Vagina (tissue), 2 donors: ENCODE measurements around the gene MEP1B. TPM values are rescaled to one million over a fixed set of nuclear protein-coding genes. Genes with fewer than 3 reads are reported as not detected.

ENCODE experiments used
- DNase-seq, 2 donors: peaks; one replicate each; pipeline ENCODE4 v3.0.0-alpha.2; 2017; ENCODE audit errors: extremely low spot score in 2 of 2
- H3K27ac ChIP-seq: fragments of 200-600 bp; sonication (generic); one replicate; pipeline ENCODE4 v1.5.1; 2019
- H3K27me3 ChIP-seq: fragments of 200-600 bp; sonication (generic); one replicate; pipeline ENCODE4 v1.5.1; 2019
- H3K36me3 ChIP-seq, 2 donors: fragments of 200-600 bp; sonication (generic); one replicate each; pipeline ENCODE4 v1.5.1; 2017 to 2019
- H3K4me1 ChIP-seq: fragments of 200-600 bp; sonication (generic); one replicate; pipeline ENCODE4 v1.5.1; 2019
- H3K4me3 ChIP-seq, 2 donors: fragments of 200-600 bp; sonication (generic); 1 replicate in 1 of 2; 2 replicates in 1 of 2; pipeline ENCODE4 v1.5.1; 2016 to 2019
- H3K9me3 ChIP-seq: fragments of 200-600 bp; sonication (generic); one replicate; pipeline ENCODE4 v1.5.1; 2019
- CTCF ChIP-seq, 3 experiments: fragments of 450-650 bp in 2 of 3; fragments of 200-600 bp in 1 of 3; sonication (generic) in 1 of 3; IDR thresholded peaks; one replicate each; pipeline ENCODE4 v1.5.1; 2017 to 2019; ENCODE audit warnings: antibody characterized with exemption in 3 of 3, mild to moderate bottlenecking in 2 of 3, moderate library complexity in 2 of 3
- POLR2A ChIP-seq, 2 donors: fragments of 450-650 bp; IDR thresholded peaks; one replicate each; pipeline ENCODE4 v1.6.1; 2017; ENCODE audit warnings: antibody characterized with exemption in 2 of 2, mild to moderate bottlenecking in 2 of 2, moderate library complexity in 2 of 2
- POLR2AphosphoS5 ChIP-seq, 2 donors: sonication (generic); formaldehyde crosslinking; IDR thresholded peaks; one replicate each; pipeline ENCODE4 v1.9.0; 2017; ENCODE audit warnings: antibody characterized with exemption in 2 of 2, mild to moderate bottlenecking in 2 of 2, low read depth in 1 of 2; ENCODE audit not compliant: insufficient read depth in 1 of 2
- intact Hi-C: fragments of 100-400 bp; cut with DNase I; formaldehyde crosslinking; loops from one replicate; pipeline ENCODE4 v1.15.1; 2023
- total RNA-seq: library from RNA; depleted of rRNA; stranded (reverse); fragments of >200 nt; gene quantifications from one replicate; pipeline ENCODE4 v1.2.3, GENCODE V29; 2016

MEP1B gene
- total RNA-seq, 1 donor from 2014 or later, result not detected

- no peak overlapping the region for H3K27ac ChIP-seq
- no peaks in the 10 kb centered on the region for H3K36me3 ChIP-seq
- no peak overlapping the region for H3K4me3 ChIP-seq
- no peaks in the 10 kb centered on the region for H3K4me1 ChIP-seq
- no peaks in the 10 kb centered on the region for H3K9me3 ChIP-seq
- no peak for DNase-seq
- intact Hi-C loops, result loop anchor here (10.0 kb wide), 1 partner anchor 668 kb away; no protein-coding TSS in a partner anchor
- H3K27me3 ChIP-seq, result no peaks in the 10 kb centered on the region
- no peak for TF ChIP-seq POLR2A (IDR thresholded peaks at IDR 0.05)
- no peak for TF ChIP-seq CTCF (IDR thresholded peaks at IDR 0.05)
- no peak for TF ChIP-seq POLR2AphosphoS5 (IDR thresholded peaks at IDR 0.05; ENCODE audit: insufficient read depth in 1 of 2, low read depth in 1 of 2)
Observed at GRCh38 chr18:32257084-32257785, 67.4 kb downstream of the MEP1B start.

DNA sequence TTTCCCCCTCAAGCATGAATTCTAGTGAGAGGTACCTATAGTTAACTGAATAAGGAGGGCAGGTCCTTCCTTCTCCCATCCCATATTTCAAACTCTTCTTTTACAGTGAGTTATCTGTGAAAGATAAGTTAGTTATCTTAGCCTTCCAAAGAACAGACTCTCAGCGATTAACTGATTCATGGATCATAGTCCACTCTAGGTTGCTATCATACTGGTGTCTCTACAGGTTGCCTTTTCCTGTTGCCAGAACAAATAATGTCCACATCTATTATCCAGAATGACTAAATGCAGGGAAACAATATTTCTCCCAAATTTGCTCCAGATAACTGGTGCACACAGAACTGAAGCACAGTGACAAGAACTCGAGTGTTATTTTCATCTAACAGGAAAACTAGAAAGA is 68.3 kb downstream of the MEP1B start:
- Histone ChIP-seq H3K27ac (no peak overlapping the region), H3K4me3 (no peak overlapping the region), H3K27me3 (no peaks in the 10 kb centered on the region), H3K4me1 (no peaks in the 10 kb centered on the region), H3K9me3 (no peaks in the 10 kb centered on the region), H3K36me3 (no peaks in the 10 kb centered on the region)
- no peak for DNase-seq
- intact Hi-C loops, result loop anchor here (10.0 kb wide), 1 partner anchor 667 kb away; no protein-coding TSS in a partner anchor
- TF ChIP-seq POLR2A (IDR thresholded peaks at IDR 0.05), result no peak
- no peak for TF ChIP-seq CTCF (IDR thresholded peaks at IDR 0.05)
- no peak for TF ChIP-seq POLR2AphosphoS5 (IDR thresholded peaks at IDR 0.05; ENCODE audit: insufficient read depth in 1 of 2, low read depth in 1 of 2)

- intact Hi-C loops, result loop anchor here (10.0 kb wide), 1 partner anchor 666 kb away; no protein-coding TSS in a partner anchor
- no peaks in the 10 kb centered on the region for H3K9me3 ChIP-seq
- H3K4me1 ChIP-seq, result no peaks in the 10 kb centered on the region
- DNase-seq, result no peak
- H3K27me3 ChIP-seq, result no peaks in the 10 kb centered on the region
- TF ChIP-seq POLR2AphosphoS5 (IDR thresholded peaks at IDR 0.05; ENCODE audit: insufficient read depth in 1 of 2, low read depth in 1 of 2) (no peak), CTCF (IDR thresholded peaks at IDR 0.05) (no peak), POLR2A (IDR thresholded peaks at IDR 0.05) (no peak)
- no peak overlapping the region for H3K27ac ChIP-seq
- no peaks in the 10 kb centered on the region for H3K36me3 ChIP-seq
- H3K4me3 ChIP-seq, result no peak overlapping the region
Observed at GRCh38 chr18:32258558-32259204, 68.8 kb downstream of the MEP1B start.

- Histone ChIP-seq H3K4me3 (no peak overlapping the region), H3K4me1 (no peaks in the 10 kb centered on the region), H3K27me3 (no peaks in the 10 kb centered on the region), H3K9me3 (no peaks in the 10 kb centered on the region), H3K36me3 (no peaks in the 10 kb centered on the region), H3K27ac (no peak overlapping the region)
- DNase-seq, result no peak
- intact Hi-C loops, result loop anchor here (10.0 kb wide), 1 partner anchor 665 kb away; no protein-coding TSS in a partner anchor
- TF ChIP-seq POLR2A (IDR thresholded peaks at IDR 0.05), result no peak
- TF ChIP-seq CTCF (IDR thresholded peaks at IDR 0.05), result no peak
- no peak for TF ChIP-seq POLR2AphosphoS5 (IDR thresholded peaks at IDR 0.05; ENCODE audit: insufficient read depth in 1 of 2, low read depth in 1 of 2)
Observed at GRCh38 chr18:32259553-32259952, 69.7 kb downstream of the MEP1B start.

GRCh38 chr18:32261003-32261402 is 71.2 kb downstream of the MEP1B start:
- Histone ChIP-seq H3K36me3 (no peaks in the 10 kb centered on the region), H3K9me3 (no peaks in the 10 kb centered on the region), H3K4me3 (no peak overlapping the region), H3K27ac (no peak overlapping the region), H3K27me3 (no peaks in the 10 kb centered on the region), H3K4me1 (no peaks in the 10 kb centered on the region)
- no peak for DNase-seq
- TF ChIP-seq CTCF (IDR thresholded peaks at IDR 0.05) (no peak), POLR2AphosphoS5 (IDR thresholded peaks at IDR 0.05; ENCODE audit: insufficient read depth in 1 of 2, low read depth in 1 of 2) (no peak), POLR2A (IDR thresholded peaks at IDR 0.05) (no peak)
- intact Hi-C loops, result no loop called here
